ENCODE measurements around the gene TUBB2A. TPM values are rescaled to one million over a fixed set of nuclear protein-coding genes. Genes with fewer than 3 reads are reported as not detected.
"Not testable (repeated sequence)": the region's sequence is repeated elsewhere in the genome, so short reads cannot be mapped to it uniquely, and the experiment has no call there.

The TUBB2A gene
- total RNA-seq, 2 donors from 2014 or later = 30.8 to 70.4 TPM

DNA sequence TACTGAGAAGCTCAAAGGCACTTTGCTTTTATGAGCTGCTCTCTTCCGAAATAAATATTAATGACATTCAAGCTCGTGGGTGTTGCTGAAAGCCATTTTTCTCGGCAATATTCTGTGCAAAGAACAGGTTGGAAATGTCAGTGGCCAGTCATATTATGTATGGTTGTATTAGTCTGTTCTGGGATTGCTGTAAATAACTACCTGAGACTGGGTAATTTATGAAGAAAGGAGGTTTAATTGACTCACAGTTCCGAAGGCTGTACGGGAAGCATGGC lies 38.0 kb upstream of the TUBB2A start:
- TF ChIP-seq, protein P1, sequence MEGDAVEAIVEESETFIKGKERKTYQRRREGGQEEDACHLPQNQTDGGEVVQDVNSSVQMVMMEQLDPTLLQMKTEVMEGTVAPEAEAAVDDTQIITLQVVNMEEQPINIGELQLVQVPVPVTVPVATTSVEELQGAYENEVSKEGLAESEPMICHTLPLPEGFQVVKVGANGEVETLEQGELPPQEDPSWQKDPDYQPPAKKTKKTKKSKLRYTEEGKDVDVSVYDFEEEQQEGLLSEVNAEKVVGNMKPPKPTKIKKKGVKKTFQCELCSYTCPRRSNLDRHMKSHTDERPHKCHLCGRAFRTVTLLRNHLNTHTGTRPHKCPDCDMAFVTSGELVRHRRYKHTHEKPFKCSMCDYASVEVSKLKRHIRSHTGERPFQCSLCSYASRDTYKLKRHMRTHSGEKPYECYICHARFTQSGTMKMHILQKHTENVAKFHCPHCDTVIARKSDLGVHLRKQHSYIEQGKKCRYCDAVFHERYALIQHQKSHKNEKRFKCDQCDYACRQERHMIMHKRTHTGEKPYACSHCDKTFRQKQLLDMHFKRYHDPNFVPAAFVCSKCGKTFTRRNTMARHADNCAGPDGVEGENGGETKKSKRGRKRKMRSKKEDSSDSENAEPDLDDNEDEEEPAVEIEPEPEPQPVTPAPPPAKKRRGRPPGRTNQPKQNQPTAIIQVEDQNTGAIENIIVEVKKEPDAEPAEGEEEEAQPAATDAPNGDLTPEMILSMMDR (IDR thresholded peaks at IDR 0.05) = no peak

DNA sequence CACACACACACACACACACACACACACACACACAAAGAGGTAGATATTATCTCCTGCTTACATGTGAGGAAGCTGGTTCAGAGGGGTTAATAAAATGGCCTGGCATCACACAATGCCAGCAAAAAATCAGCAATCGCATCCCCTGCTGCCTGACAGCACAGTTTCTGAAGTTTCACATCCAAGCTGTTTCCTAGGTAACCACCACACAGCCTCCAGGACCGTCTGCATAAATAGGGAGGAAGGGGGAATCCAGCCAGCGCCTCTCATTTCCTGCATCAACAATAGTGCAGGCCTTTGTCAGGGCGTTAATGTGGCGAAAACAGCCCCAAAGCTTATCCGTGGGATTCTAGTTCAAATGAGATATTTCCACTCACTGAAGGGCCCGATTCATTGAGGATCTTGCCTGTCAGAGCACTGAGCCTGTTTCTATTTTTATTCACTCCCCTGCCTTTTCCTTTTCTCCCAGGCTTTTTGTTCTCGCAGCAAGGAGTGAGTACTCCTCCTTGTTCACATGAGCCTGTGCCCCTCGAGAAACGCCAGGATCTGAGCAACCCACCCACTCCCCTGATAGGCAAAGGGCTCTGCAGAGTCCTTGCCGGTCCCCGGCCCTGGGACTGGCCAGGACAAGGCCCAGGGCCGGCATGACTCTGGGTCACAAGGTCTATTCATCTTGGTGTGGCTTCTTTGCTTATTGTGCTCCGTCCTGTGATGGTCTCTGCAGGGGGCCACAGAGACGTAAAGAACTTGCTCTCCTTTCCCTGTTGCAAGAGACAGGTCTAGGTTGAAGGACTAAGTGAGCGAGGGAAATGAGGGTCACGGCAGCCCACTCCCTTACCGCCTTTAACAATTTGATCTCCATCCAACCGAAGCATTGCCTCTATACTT lies 37.4 kb upstream of the TUBB2A start:
- H3K27me3 ChIP-seq (replicated peaks; ENCODE audit: insufficient read depth) = no peaks in the 10 kb centered on the region
- TF ChIP-seq, protein P1 (IDR thresholded peaks at IDR 0.05) = no peak
- H3K4me1 ChIP-seq (ENCODE audit: control insufficient read depth in 1 of 2, low read depth in 2 of 2) = peaks cover 0 to 9% of the 10 kb centered on the region in 2 donors
- H3K4me3 ChIP-seq = no peak overlapping the region
- H3K36me3 ChIP-seq = no peaks in the 10 kb centered on the region
- ATAC-seq (ENCODE audit: insufficient number of reproducible peaks, low FRiP score, low read depth) (no peak), DNase-seq (ENCODE audit: low spot score) (no peak)
- H3K9me3 ChIP-seq = no peaks in the 10 kb centered on the region
- H3K27ac ChIP-seq = no peak overlapping the region

More for the DNA sequence above, 38.0 kb upstream of the TUBB2A start:
- Histone ChIP-seq H3K9me3 (no peaks in the 10 kb centered on the region), H3K4me1 (ENCODE audit: control insufficient read depth in 1 of 2, low read depth in 2 of 2) (peaks cover 0 to 9% of the 10 kb centered on the region in 2 donors), H3K27ac (no peak overlapping the region), H3K4me3 (no peak overlapping the region), H3K27me3 (replicated peaks; ENCODE audit: insufficient read depth) (no peaks in the 10 kb centered on the region), H3K36me3 (no peaks in the 10 kb centered on the region)
- DNase-seq (ENCODE audit: low spot score) (no peak), ATAC-seq (ENCODE audit: insufficient number of reproducible peaks, low FRiP score, low read depth) (no peak)

DNA sequence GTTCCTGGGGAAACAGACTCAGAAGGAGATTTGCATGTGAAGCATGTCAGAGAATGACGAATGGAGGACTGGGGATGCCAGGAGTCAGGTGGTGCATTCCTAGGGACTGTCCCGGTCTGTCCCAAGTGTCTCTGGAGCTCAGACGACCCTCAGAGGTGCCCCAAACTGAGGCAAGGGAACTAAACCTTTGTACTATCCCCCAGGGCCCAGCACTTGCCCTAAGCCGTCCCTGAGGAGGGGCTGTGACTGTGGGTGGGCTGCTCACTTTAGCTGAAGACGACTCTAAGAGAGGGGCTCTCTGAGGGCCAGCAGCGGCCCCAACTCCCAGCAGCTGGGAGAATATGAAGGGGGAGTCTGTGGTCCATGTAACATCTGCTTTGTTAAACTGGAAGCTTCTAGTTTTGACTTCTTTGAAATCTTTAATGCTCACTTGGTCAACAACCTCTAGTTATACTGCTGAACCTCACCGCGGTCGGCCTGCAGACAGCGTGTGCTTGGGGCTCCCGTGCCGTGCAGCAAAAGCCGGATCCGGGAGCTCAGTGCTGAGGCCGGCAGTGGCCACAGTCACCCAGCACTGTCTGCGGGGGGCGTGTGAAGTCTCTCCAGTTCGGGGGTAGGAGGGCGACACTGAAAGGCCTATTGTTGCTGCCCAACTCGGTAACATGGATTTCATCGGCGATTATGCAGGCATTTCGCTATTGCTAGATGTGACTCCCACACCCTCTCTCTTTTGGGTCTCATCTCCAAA lies 35.9 kb upstream of the TUBB2A start:
- no peak overlapping the region for H3K27ac ChIP-seq
- peaks cover 0 to 9% of the 10 kb centered on the region in 2 donors for H3K4me1 ChIP-seq (ENCODE audit: control insufficient read depth in 1 of 2, low read depth in 2 of 2)
- no peak overlapping the region for H3K4me3 ChIP-seq
- no peaks in the 10 kb centered on the region for H3K9me3 ChIP-seq
- H3K27me3 ChIP-seq (replicated peaks; ENCODE audit: insufficient read depth) = no peaks in the 10 kb centered on the region
- no peaks in the 10 kb centered on the region for H3K36me3 ChIP-seq
- DNase-seq (ENCODE audit: low spot score) = no peak
- TF ChIP-seq, protein P1 (IDR thresholded peaks at IDR 0.05) = no peak
- no peak for ATAC-seq (ENCODE audit: insufficient number of reproducible peaks, low FRiP score, low read depth)

DNA sequence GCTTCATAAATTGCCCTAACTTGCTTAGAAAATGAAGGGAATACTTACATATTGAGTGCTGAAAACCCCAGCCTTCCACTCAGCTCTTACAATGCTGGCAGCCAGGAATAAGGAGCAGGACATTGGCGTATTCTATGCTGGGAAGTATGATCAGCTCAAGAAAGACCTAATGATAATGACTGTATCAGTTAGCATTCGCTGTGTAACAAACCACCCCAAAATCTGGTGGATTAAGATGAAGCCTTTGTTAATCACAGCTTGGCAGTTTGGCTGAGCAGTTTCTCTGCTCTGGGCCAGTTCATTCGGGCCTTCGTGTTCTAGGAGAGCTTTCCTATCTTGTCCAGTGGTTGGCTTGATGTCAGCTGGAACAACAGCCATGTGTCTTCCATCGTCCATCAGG lies 33.4 kb upstream of the TUBB2A start:
- no peaks in the 10 kb centered on the region for H3K36me3 ChIP-seq
- DNase-seq (ENCODE audit: low spot score) = no peak
- TF ChIP-seq, protein P1 (IDR thresholded peaks at IDR 0.05) = no peak
- no peak overlapping the region for H3K27ac ChIP-seq
- peaks cover 0 to 9% of the 10 kb centered on the region in 2 donors for H3K4me1 ChIP-seq (ENCODE audit: control insufficient read depth in 1 of 2, low read depth in 2 of 2)
- no peak overlapping the region for H3K4me3 ChIP-seq
- no peaks in the 10 kb centered on the region for H3K9me3 ChIP-seq
- no peak for ATAC-seq (ENCODE audit: insufficient number of reproducible peaks, low FRiP score, low read depth)
- no peaks in the 10 kb centered on the region for H3K27me3 ChIP-seq (replicated peaks; ENCODE audit: insufficient read depth)

DNA sequence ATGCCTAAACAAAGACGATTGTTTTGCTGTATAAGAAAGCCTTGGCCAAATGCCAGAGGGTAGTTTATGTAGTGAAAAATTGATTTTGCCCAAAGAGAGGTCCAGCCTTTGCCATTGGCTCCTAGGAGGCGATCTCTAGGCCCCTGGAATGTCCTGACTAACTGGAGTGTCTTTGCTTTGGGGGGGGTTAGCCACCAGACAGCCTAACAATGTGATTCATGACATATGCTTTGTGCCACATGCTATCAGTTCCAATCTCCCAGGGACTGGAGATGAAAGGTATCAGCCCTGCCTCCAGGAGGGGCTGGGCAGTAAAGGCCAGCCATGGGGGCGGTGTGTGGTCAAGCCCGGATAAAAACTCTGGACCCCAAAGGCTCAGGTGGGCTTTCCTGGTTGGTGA lies 32.7 kb upstream of the TUBB2A start:
- TF ChIP-seq, protein P1 (IDR thresholded peaks at IDR 0.05) = no peak
- Histone ChIP-seq H3K4me1 (ENCODE audit: control insufficient read depth in 1 of 2, low read depth in 2 of 2) (peaks cover 0 to 8% of the 10 kb centered on the region in 2 donors), H3K27ac (no peak overlapping the region), H3K36me3 (no peaks in the 10 kb centered on the region), H3K9me3 (no peaks in the 10 kb centered on the region), H3K4me3 (no peak overlapping the region), H3K27me3 (replicated peaks; ENCODE audit: insufficient read depth) (no peaks in the 10 kb centered on the region)
- no peak for DNase-seq (ENCODE audit: low spot score)
- no peak for ATAC-seq (ENCODE audit: insufficient number of reproducible peaks, low FRiP score, low read depth)

DNA sequence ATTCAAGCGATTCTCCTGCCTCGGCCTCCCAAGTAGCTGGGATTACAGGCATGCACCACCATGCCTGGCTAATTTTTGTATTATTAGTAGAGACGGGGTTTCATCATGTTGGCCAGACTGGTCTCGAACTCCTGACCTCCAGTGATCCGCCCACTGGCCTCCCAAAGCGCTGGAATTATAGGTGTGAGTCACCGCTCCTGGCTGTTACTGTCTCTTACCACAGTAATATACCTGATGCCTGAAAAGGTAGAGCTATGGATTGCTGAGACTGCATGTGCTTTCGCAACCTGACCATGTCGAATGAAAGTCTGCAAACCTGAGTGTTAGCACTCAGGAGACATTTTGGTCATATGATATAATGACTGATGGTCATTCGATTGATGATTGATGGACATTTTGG lies 31.8 kb upstream of the TUBB2A start:
- not testable (repeated sequence) for DNase-seq (ENCODE audit: low spot score); H3K4me3 ChIP-seq; H3K27me3 ChIP-seq (replicated peaks; ENCODE audit: insufficient read depth); H3K4me1 ChIP-seq (ENCODE audit: control insufficient read depth in 1 of 2, low read depth in 2 of 2); H3K36me3 ChIP-seq; H3K9me3 ChIP-seq; ATAC-seq (ENCODE audit: insufficient number of reproducible peaks, low FRiP score, low read depth); H3K27ac ChIP-seq
